HEK293 (cell line): ENCODE measurements around the gene TDRKH.

ENCODE experiments used
- CTCF ChIA-PET: fragments of 350-600 bp; formaldehyde crosslinking; extraction: SDS; loops from one replicate; lab custom pipeline; 2021; ENCODE audit warnings: antibody characterized with exemption; lab: Yijun Ruan, JAX
- POLR2A ChIA-PET: fragments of 300-600 bp; formaldehyde crosslinking; extraction: SDS; loops from one replicate; lab custom pipeline; 2020; ENCODE audit warnings: antibody characterized with exemption, inconsistent platforms; lab: Yijun Ruan, JAX
- H3K27ac ChIP-seq: fragments of 200-500 bp; sonication (Bioruptor generic); 2 replicates; pipeline ENCODE4 v1.5.1; 2014; ENCODE audit warnings: low read depth, low read length, control low read depth, inconsistent platforms; ENCODE audit errors: extremely low read depth
- H3K36me3 ChIP-seq, 2 experiments: fragments of 200-500 bp in 1 of 2; sonication (Bioruptor generic) in 1 of 2; 1 replicate in 1 of 2; 2 replicates in 1 of 2; pipeline ENCODE4 v1.5.1; 2014 to 2017; ENCODE audit warnings: inconsistent platforms in 2 of 2, low read length in 2 of 2; ENCODE audit not compliant: control insufficient read depth in 2 of 2, insufficient read depth in 1 of 2
- H3K4me1 ChIP-seq: fragments of 200-500 bp; sonication (Bioruptor generic); 2 replicates; pipeline ENCODE4 v1.5.1; 2014; ENCODE audit warnings: mild to moderate bottlenecking, low read length, inconsistent platforms; ENCODE audit not compliant: control insufficient read depth, insufficient read depth
- H3K4me3 ChIP-seq: 2 replicates; pipeline ENCODE4 v1.5.1; 2011; ENCODE audit warnings: low read depth, mild to moderate bottlenecking, control low read depth, low read length, moderate library complexity
- H3K9me3 ChIP-seq: fragments of 200-500 bp; sonication (Bioruptor generic); 2 replicates; pipeline ENCODE4 v1.5.1; 2014; ENCODE audit warnings: low read depth, low read length, inconsistent platforms; ENCODE audit not compliant: control insufficient read depth, insufficient read depth
- HOXD13 ChIP-seq: sonication (generic); formaldehyde crosslinking; IDR thresholded peaks from 2 replicates; pipeline ENCODE4 v1.8.0; 2022; ENCODE audit warnings: missing genetic modification reagents, borderline replicate concordance
- RBAK ChIP-seq: fragments of 450-650 bp; formaldehyde crosslinking; IDR thresholded peaks from 2 replicates; pipeline ENCODE4 v1.5.1; 2016; ENCODE audit warnings: missing biosample characterization, missing genetic modification characterization
- ZNF175 ChIP-seq: fragments of 450-650 bp; formaldehyde crosslinking; IDR thresholded peaks from 2 replicates; pipeline ENCODE4 v1.5.1; 2016; ENCODE audit warnings: missing biosample characterization, missing genetic modification characterization
- ZNF292 ChIP-seq: fragments of 450-650 bp; formaldehyde crosslinking; IDR thresholded peaks from 2 replicates; pipeline ENCODE4 v1.5.1; 2016; ENCODE audit warnings: low read depth, missing biosample characterization, missing genetic modification characterization, borderline replicate concordance
- ZNF341 ChIP-seq: fragments of 450-650 bp; formaldehyde crosslinking; IDR thresholded peaks from 2 replicates; pipeline ENCODE4; 2016; ENCODE audit warnings: low read depth, missing biosample characterization, missing genetic modification characterization
- ZNF544 ChIP-seq: fragments of 450-650 bp; formaldehyde crosslinking; IDR thresholded peaks from 2 replicates; pipeline ENCODE4 v1.5.0; 2017; ENCODE audit warnings: missing biosample characterization, missing genetic modification characterization
- ZNF670 ChIP-seq: fragments of 450-650 bp; formaldehyde crosslinking; IDR thresholded peaks from 2 replicates; pipeline ENCODE4 v1.5.1; 2016; ENCODE audit warnings: missing biosample characterization, missing genetic modification characterization, low read depth
- ZNF792 ChIP-seq: fragments of 450-650 bp; formaldehyde crosslinking; IDR thresholded peaks from 2 replicates; pipeline ENCODE4 v1.5.1; 2016; ENCODE audit warnings: missing biosample characterization, missing genetic modification characterization
- TF ChIP-seq, protein P1 (sequence below): fragments of 450-650 bp; formaldehyde crosslinking; conservative IDR thresholded peaks from 2 replicates; pipeline ENCODE4 v1.5.1; 2016; ENCODE audit warnings: low read depth, missing biosample characterization, missing genetic modification characterization
- TF ChIP-seq, protein P2 (sequence below): fragments of 450-650 bp; formaldehyde crosslinking; IDR thresholded peaks from 2 replicates; pipeline ENCODE4 v1.5.1; 2017; ENCODE audit warnings: missing biosample characterization, missing genetic modification characterization
- TF ChIP-seq, protein P3 (sequence below): fragments of 450-650 bp; formaldehyde crosslinking; IDR thresholded peaks from 2 replicates; pipeline ENCODE4 v1.5.1; 2016; ENCODE audit warnings: missing biosample characterization, missing genetic modification characterization
- TF ChIP-seq, protein P4 (sequence below): fragments of 450-650 bp; formaldehyde crosslinking; IDR thresholded peaks from 2 replicates; pipeline ENCODE4 v1.5.1; 2016; ENCODE audit warnings: missing biosample characterization, missing genetic modification characterization

The TDRKH gene

DNA sequence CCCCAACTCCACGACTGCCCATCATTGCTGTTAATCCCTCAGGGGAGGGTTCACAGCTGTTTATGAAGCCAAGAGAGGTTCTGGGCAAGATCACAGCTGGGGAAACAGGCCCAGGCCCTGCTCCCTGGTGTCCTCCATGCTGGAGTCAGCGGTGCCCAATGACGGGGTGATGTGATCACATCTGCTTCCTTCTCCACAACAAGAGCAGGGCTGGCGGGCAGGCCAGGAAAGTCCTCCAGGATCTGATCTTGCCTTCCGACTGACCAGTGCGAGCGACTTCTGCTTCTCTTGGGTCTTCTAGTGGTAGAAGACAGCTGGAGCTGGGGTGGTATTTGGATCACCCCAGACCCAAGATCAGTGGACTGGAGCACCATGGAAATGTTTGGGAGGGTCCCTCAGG lies 15.9 kb upstream of the TDRKH start (continued):
- TF ChIP-seq, protein P1, sequence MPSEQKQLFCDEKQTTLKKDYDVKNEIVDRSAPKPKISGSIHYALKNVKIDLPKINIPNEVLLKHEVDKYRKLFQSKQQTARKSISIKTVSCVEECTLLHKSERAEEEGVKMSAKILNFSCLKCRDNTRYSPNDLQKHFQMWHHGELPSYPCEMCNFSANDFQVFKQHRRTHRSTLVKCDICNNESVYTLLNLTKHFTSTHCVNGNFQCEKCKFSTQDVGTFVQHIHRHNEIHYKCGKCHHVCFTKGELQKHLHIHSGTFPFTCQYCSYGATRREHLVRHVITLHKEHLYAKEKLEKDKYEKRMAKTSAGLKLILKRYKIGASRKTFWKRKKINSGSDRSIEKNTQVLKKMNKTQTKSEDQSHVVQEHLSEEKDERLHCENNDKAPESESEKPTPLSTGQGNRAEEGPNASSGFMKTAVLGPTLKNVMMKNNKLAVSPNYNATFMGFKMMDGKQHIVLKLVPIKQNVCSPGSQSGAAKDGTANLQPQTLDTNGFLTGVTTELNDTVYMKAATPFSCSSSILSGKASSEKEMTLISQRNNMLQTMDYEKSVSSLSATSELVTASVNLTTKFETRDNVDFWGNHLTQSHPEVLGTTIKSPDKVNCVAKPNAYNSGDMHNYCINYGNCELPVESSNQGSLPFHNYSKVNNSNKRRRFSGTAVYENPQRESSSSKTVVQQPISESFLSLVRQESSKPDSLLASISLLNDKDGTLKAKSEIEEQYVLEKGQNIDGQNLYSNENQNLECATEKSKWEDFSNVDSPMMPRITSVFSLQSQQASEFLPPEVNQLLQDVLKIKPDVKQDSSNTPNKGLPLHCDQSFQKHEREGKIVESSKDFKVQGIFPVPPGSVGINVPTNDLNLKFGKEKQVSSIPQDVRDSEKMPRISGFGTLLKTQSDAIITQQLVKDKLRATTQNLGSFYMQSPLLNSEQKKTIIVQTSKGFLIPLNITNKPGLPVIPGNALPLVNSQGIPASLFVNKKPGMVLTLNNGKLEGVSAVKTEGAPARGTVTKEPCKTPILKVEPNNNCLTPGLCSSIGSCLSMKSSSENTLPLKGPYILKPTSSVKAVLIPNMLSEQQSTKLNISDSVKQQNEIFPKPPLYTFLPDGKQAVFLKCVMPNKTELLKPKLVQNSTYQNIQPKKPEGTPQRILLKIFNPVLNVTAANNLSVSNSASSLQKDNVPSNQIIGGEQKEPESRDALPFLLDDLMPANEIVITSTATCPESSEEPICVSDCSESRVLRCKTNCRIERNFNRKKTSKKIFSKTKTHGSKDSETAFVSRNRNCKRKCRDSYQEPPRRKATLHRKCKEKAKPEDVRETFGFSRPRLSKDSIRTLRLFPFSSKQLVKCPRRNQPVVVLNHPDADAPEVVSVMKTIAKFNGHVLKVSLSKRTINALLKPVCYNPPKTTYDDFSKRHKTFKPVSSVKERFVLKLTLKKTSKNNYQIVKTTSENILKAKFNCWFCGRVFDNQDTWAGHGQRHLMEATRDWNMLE (tag by site-specific recombination), result no peak
- TF ChIP-seq ZNF792 (tag by site-specific recombination) (no peak), ZNF292 (no peak), ZNF175 (tag by site-specific recombination) (no peak), ZNF544 (tag by site-specific recombination) (no peak), RBAK (no peak), ZNF670 (tag by site-specific recombination) (no peak)

DNA sequence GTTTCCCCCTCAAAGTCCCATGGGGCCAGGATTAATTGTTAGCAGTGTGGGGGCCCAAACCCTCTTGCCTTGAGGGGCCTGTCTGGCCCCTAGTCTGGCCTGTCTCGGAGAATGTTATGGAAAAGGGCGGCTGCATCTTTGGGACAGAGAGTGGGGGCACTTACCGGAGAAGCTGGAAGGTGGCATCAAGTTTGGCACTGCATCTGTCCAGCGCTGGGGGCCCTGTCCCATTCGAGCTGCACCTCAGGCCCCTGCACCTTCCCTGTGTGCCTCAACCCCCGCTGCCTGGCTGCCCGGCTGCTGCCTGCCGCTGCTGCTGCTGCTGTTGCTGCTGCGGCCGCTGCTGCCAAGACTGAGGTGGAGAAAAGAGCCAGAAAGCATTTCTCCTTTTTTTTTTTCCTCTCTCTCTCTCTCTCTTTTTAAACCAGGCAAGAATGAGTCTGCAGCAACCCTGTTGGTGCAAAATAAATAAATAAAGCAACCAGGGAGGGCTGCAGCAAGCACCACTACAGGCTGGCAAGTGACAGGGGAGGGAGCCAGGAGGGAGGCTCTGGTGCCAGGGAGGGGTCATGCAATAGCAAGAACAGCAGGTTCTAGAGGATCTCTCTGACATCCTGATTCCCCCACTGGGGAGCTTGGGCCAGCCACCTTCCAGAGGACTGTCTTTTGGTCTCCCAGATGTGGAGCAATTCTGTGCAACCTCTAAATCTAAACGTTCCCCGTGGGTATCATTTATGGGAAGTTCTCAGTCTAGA lies 14.9 kb upstream of the TDRKH start, which contains the start of gene LINGO4:
Gene LINGO4, minus strand, starts transcription at position 354 of the 755 bp plus-strand sequence. CDS start 2,715 bp downstream, outside the sequence.
- no peaks in the 10 kb centered on the region for H3K9me3 ChIP-seq
- no peaks in the 10 kb centered on the region for H3K4me1 ChIP-seq
- no peak for TF ChIP-seq HOXD13 (CRISPR knock-in tag)
- TF ChIP-seq, protein P2, sequence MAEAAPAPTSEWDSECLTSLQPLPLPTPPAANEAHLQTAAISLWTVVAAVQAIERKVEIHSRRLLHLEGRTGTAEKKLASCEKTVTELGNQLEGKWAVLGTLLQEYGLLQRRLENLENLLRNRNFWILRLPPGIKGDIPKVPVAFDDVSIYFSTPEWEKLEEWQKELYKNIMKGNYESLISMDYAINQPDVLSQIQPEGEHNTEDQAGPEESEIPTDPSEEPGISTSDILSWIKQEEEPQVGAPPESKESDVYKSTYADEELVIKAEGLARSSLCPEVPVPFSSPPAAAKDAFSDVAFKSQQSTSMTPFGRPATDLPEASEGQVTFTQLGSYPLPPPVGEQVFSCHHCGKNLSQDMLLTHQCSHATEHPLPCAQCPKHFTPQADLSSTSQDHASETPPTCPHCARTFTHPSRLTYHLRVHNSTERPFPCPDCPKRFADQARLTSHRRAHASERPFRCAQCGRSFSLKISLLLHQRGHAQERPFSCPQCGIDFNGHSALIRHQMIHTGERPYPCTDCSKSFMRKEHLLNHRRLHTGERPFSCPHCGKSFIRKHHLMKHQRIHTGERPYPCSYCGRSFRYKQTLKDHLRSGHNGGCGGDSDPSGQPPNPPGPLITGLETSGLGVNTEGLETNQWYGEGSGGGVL (tag by site-specific recombination), result 0 out of 2 replicates have a peak, but pooled peaks have one; percentile 20
- TF ChIP-seq, protein P3, sequence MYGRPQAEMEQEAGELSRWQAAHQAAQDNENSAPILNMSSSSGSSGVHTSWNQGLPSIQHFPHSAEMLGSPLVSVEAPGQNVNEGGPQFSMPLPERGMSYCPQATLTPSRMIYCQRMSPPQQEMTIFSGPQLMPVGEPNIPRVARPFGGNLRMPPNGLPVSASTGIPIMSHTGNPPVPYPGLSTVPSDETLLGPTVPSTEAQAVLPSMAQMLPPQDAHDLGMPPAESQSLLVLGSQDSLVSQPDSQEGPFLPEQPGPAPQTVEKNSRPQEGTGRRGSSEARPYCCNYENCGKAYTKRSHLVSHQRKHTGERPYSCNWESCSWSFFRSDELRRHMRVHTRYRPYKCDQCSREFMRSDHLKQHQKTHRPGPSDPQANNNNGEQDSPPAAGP (tag by site-specific recombination), result no peak
- TF ChIP-seq, protein P4, sequence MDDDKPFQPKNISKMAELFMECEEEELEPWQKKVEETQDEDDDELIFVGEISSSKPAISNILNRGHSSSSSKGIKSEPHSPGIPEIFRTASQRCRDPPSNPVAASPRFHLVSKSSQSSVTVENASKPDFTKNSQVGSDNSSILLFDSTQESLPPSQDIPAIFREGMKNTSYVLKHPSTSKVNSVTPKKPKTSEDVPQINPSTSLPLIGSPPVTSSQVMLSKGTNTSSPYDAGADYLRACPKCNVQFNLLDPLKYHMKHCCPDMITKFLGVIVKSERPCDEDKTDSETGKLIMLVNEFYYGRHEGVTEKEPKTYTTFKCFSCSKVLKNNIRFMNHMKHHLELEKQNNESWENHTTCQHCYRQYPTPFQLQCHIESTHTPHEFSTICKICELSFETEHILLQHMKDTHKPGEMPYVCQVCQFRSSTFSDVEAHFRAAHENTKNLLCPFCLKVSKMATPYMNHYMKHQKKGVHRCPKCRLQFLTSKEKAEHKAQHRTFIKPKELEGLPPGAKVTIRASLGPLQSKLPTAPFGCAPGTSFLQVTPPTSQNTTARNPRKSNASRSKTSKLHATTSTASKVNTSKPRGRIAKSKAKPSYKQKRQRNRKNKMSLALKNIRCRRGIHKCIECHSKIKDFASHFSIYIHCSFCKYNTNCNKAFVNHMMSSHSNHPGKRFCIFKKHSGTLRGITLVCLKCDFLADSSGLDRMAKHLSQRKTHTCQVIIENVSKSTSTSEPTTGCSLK (tag by site-specific recombination), result no peak
- TF ChIP-seq ZNF341 (tag by site-specific recombination), result peak; percentile 74
- H3K27ac ChIP-seq, result no peak within 1 kb of the TSS
- no peaks in the 10 kb centered on the region for H3K36me3 ChIP-seq
- no peak within 1 kb of the TSS for H3K4me3 ChIP-seq
- CTCF ChIA-PET, result no interaction called here
- POLR2A ChIA-PET, result no interaction called here
